Esophagus muscularis mucosa (tissue), 4 donors: ENCODE results near the gene PTPRT. TPM values are rescaled to one million over a fixed set of nuclear protein-coding genes. Genes with fewer than 3 reads are reported as not detected.
"Not testable (repeated sequence)": the region's sequence is repeated elsewhere in the genome, so short reads cannot be mapped to it uniquely, and the experiment has no call there.

Source experiments
- DNase-seq: peaks from one replicate; pipeline ENCODE4 v3.0.0-alpha.2; 2017; ENCODE audit errors: extremely low spot score
- H3K27ac ChIP-seq, 4 donors: fragments of 200-600 bp; sonication (generic); replicated peaks in 1 of 4; 1 replicate in 3 of 4; 2 replicates in 1 of 4; pipeline ENCODE4 v1.5.1; 2016 to 2019; ENCODE audit warnings: mild to moderate bottlenecking in 1 of 4
- H3K27me3 ChIP-seq, 4 donors: fragments of 200-600 bp; sonication (generic); one replicate each; pipeline versions ENCODE4 v1.5.1 to v1.6.0; 2016 to 2019
- H3K36me3 ChIP-seq, 4 donors: fragments of 200-600 bp; sonication (generic); one replicate each; pipeline ENCODE4 v1.5.1; 2016 to 2019
- H3K4me1 ChIP-seq, 4 donors: fragments of 200-600 bp; sonication (generic); one replicate each; pipeline ENCODE4 v1.5.1; 2016 to 2019
- H3K4me3 ChIP-seq, 4 donors: fragments of 200-600 bp; sonication (generic); 1 replicate in 2 of 4; 2 replicates in 2 of 4; pipeline ENCODE4 v1.5.1; 2016 to 2019; ENCODE audit warnings: mild to moderate bottlenecking in 4 of 4, moderate library complexity in 1 of 4
- H3K9me3 ChIP-seq, 4 donors: fragments of 200-600 bp; sonication (generic); 1 replicate in 3 of 4; 2 replicates in 1 of 4; pipeline ENCODE4 v1.5.1; 2016 to 2019
- CTCF ChIP-seq, 3 experiments: fragments of 200-600 bp in 2 of 3; fragments of 450-650 bp in 1 of 3; sonication (generic) in 2 of 3; IDR thresholded peaks; one replicate each; pipeline ENCODE4 v1.5.1; 2017 to 2019; ENCODE audit warnings: antibody characterized with exemption in 3 of 3, mild to moderate bottlenecking in 2 of 3, moderate library complexity in 1 of 3
- EP300 ChIP-seq: sonication (generic); formaldehyde crosslinking; IDR thresholded peaks from one replicate; pipeline ENCODE4 v1.6.1; 2017; ENCODE audit warnings: antibody characterized with exemption
- POLR2A ChIP-seq: fragments of 450-650 bp; IDR thresholded peaks from one replicate; pipeline ENCODE4 v1.6.1; 2017; ENCODE audit warnings: antibody characterized with exemption, moderate library complexity, mild to moderate bottlenecking, low read depth
- POLR2AphosphoS5 ChIP-seq, 2 donors: sonication (generic); formaldehyde crosslinking; IDR thresholded peaks; one replicate each; pipeline ENCODE4 v1.6.1; 2017; ENCODE audit warnings: antibody characterized with exemption in 2 of 2
- WGBS: methylation state at CpG from one replicate; pipeline ENCODE4 v1.1.5; 2018; 5-methylcytosine and 5-hydroxymethylcytosine counted together
- intact Hi-C: fragments of 100-400 bp; cut with DNase I; formaldehyde crosslinking; loops from one replicate; pipeline ENCODE4 v1.15.1; 2023
- total RNA-seq, 4 donors: library from RNA; depleted of rRNA; stranded (reverse); fragments of >200 nt; gene quantifications; one replicate each; pipeline versions ENCODE4 v1.1.0 to v1.2.1, GENCODE V29; 2016

PTPRT gene
- total RNA-seq, 4 donors from 2014 or later: 0.06 to 0.39 TPM; not detected in 2

DNA sequence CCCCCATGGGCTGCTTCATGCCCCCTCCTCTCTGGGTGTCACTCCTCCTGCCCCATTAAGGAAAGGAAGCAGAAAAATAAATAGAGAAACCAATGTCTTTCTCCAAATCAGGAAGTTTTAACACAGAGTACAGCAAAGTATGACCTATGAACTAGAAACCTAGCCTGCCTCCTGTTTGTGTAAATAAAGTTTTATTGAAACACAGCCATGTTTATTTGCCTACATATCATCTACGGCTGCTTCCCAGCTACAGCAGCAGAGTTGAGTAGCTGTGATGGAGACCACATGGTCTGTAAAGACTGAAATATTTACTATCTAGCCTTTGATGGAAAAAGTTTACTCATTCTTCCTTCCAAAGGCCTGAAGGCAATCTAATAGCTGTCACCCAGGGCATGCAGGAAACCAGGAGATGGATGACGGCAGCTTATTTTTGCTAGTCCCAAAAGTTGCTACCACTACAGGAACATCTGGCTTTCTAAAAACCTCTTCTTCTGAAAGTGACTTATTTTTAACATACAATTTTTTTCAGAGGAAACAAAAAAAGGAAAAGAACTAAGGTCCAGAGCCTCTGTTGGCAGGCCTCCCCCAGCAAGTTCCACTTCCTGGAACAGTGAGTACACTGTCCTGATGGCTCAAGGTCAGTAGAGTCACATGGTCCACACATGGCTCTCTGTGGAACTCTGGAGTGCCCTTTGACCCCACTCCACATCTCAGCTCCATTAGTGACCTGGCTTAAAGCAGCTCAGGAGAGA lies 287.8 kb downstream of the PTPRT start:
- H3K27me3 ChIP-seq: no peaks in the 10 kb centered on the region
- H3K4me3 ChIP-seq: no peak overlapping the region
- H3K27ac ChIP-seq: no peak overlapping the region
- DNase-seq: no peak
- intact Hi-C loops: no loop called here
- TF ChIP-seq CTCF (IDR thresholded peaks at IDR 0.05): no peak
- no peak for TF ChIP-seq EP300
- TF ChIP-seq POLR2A: no peak
- no peak for TF ChIP-seq POLR2AphosphoS5 (IDR thresholded peaks at IDR 0.05)
- no peaks in the 10 kb centered on the region for H3K9me3 ChIP-seq
- peaks cover 0 to 12% (median 2%) of the 10 kb centered on the region in 4 donors for H3K4me1 ChIP-seq
- WGBS: 25% methylated on average over 2 of the region's 2 CpGs
- H3K36me3 ChIP-seq: no peaks in the 10 kb centered on the region

- H3K27ac ChIP-seq, H3K36me3 ChIP-seq, H3K4me3 ChIP-seq, H3K9me3 ChIP-seq, DNase-seq, intact Hi-C loops, H3K27me3 ChIP-seq: not testable (repeated sequence)
- 34% methylated on average over 5 of the region's 5 CpGs for WGBS
- H3K4me1 ChIP-seq: peaks cover 0 to 12% (median 2%) of the 10 kb centered on the region in 4 donors
Measured at GRCh38 chr20:42900764-42901163, 288.9 kb downstream of the PTPRT start.

DNA sequence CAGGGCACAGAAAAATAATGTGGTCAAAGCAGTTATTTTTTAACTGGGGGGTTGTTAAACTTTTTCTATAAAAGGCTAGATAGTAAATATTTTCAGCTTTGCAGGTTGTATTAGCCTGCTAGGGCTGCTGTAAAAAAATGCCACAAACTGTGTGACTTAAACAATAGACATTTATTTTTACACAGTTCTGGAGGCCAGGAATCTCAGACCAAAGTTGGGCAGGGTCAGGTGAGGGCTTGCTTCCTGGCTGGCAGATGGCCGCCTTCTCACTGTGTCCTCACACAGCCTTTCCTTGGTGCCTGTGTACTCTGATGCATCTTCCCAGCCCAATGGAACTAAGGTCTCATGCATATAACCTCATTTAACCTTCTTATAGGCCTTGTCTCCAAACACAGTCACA lies 294.7 kb downstream of the PTPRT start:
- DNase-seq: no peak
- Histone ChIP-seq H3K9me3 (no peaks in the 10 kb centered on the region), H3K27ac (no peak overlapping the region), H3K27me3 (no peaks in the 10 kb centered on the region), H3K4me1 (peaks cover 0 to 3% (median 0%) of the 10 kb centered on the region in 4 donors), H3K4me3 (no peak overlapping the region), H3K36me3 (no peaks in the 10 kb centered on the region)
- 84% methylated on average over 1 of the region's 1 CpG for WGBS
- intact Hi-C loops: no loop called here
- TF ChIP-seq CTCF (IDR thresholded peaks at IDR 0.05) (no peak), EP300 (no peak), POLR2AphosphoS5 (IDR thresholded peaks at IDR 0.05) (no peak), POLR2A (no peak)

DNA sequence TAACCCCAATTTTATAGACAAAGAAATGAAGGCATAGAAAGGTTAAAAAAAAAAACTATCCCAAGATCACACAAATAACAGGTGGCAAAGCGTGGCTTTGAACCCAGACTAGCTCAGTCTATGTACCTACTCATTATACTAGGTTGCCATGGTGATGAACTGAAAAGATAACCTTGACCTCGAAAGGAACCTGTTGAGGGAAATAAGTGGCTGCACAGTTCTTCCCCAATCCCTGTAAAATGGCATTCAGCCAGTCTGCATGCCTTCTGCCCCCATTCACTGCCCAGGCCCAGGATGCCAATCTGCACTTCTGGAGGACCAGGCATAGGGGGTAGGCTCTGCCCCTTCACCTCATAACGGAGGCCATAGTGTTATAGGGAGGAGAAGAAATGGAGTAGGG lies 295.2 kb downstream of the PTPRT start:
- peaks cover 0 to 3% (median 0%) of the 10 kb centered on the region in 4 donors for H3K4me1 ChIP-seq
- DNase-seq: no peak
- H3K27ac ChIP-seq: no peak overlapping the region
- no peaks in the 10 kb centered on the region for H3K9me3 ChIP-seq
- no peaks in the 10 kb centered on the region for H3K27me3 ChIP-seq
- TF ChIP-seq CTCF (IDR thresholded peaks at IDR 0.05) (no peak), POLR2A (no peak), POLR2AphosphoS5 (IDR thresholded peaks at IDR 0.05) (no peak), EP300 (no peak)
- H3K36me3 ChIP-seq: no peaks in the 10 kb centered on the region
- WGBS: 84% methylated on average over 3 of the region's 3 CpGs
- H3K4me3 ChIP-seq: no peak overlapping the region
- intact Hi-C loops: no loop called here

DNA sequence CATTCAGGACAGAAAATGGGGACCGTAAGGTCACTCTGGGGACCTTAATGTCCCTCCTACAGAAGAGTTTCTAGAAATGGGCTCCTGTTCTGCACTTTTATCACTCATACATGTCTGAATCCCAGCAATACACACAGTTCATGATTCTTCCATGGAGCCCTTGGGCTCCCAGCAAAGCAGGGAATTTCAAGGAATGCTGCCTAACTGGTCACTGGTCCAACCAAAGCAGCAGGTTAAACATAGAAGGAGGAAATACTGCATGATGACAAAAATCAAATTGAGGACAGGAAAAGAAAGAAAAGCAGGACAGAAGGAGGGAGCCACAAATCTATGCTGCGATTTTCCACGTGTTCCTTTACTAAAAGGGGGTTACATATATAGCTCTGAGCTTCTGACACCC lies 300.2 kb downstream of the PTPRT start:
- no peak for DNase-seq
- no peak for TF ChIP-seq EP300
- no peak for TF ChIP-seq POLR2AphosphoS5 (IDR thresholded peaks at IDR 0.05)
- no peak for TF ChIP-seq POLR2A
- TF ChIP-seq CTCF (IDR thresholded peaks at IDR 0.05): no peak
- 87% methylated on average over 3 of the region's 3 CpGs for WGBS
- no peak overlapping the region for H3K27ac ChIP-seq
- peaks cover 0 to under 1% (median 0%) of the 10 kb centered on the region in 4 donors for H3K4me1 ChIP-seq
- no peak overlapping the region for H3K4me3 ChIP-seq
- H3K27me3 ChIP-seq: no peaks in the 10 kb centered on the region
- intact Hi-C loops: no loop called here
- H3K36me3 ChIP-seq: no peaks in the 10 kb centered on the region
- no peaks in the 10 kb centered on the region for H3K9me3 ChIP-seq
